ENCODE data around the gene EPB41L4A.
"Not testable (repeated sequence)": the region's sequence is repeated elsewhere in the genome, so short reads cannot be mapped to it uniquely, and the experiment has no call there.

The EPB41L4A gene, protein sequence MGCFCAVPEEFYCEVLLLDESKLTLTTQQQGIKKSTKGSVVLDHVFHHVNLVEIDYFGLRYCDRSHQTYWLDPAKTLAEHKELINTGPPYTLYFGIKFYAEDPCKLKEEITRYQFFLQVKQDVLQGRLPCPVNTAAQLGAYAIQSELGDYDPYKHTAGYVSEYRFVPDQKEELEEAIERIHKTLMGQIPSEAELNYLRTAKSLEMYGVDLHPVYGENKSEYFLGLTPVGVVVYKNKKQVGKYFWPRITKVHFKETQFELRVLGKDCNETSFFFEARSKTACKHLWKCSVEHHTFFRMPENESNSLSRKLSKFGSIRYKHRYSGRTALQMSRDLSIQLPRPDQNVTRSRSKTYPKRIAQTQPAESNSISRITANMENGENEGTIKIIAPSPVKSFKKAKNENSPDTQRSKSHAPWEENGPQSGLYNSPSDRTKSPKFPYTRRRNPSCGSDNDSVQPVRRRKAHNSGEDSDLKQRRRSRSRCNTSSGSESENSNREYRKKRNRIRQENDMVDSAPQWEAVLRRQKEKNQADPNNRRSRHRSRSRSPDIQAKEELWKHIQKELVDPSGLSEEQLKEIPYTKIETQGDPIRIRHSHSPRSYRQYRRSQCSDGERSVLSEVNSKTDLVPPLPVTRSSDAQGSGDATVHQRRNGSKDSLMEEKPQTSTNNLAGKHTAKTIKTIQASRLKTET

DNA sequence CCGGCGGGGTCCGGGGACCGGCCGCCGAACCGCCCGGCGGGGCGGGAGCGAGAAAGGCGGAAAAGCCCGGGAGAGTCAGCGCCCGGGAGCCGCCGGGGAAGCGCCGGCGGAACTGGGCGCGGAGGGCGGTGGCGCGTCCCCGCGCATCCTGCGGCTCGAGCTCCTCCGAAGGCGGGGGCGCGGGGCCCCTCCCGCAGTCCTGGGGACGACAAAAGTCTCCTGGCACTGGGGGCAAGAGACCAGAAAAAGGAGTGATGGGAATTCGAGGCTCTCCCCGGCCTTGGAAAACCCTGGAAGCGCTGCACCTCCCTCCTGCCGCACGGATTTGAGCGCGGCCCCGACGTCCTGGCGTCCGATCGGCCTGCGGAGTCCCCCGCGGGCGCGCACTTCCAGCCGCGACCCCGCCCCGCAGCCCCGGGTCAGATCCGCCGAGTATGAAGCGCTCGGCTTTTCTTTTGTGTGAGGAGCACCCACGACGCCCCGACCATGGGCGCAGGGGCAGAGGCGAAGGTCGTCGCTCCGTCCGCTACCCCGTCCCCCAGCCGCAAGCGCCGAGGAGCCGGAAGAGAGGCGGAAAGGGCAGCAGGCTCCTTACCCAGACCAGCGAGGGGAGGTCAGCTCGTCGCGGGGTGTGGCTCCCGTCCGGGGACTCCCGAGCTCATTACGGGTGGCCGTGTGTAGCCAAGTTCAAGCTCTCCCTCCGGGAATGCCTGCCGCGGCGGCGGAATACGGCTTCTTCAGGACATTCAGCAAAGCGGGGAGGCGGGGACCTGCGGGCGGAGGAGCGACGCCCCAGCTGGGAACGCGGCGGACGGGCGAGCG is at the start of gene EPB41L4A:
Gene EPB41L4A, minus strand, starts transcription at position 114 of the 822 bp plus-strand sequence. CDS start 238 bp downstream, outside the sequence.
- no peak for DNase-seq (ENCODE audit: low read depth in 3 of 3)

DNA sequence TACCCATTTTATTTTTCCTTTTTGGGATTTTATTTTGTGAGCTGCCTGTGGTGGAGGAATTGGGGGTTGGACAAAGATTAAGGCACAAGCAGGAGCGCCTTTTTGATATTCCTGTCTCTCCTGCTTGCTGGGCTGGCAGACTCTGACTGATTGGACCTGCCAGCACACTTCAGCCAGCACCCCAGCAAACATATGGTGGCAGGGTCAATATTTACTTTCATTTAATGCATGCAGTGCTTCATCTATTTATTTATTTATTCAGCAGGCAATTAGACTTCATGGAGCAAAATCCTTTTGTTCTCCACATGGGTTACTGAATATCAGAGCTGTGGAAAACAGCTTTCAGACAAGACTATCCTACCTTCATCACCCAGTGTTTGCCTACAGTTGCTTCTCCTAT is 48.4 kb upstream of the EPB41L4A start:
- DNase-seq (ENCODE audit: low read depth in 3 of 3): no peak

DNA sequence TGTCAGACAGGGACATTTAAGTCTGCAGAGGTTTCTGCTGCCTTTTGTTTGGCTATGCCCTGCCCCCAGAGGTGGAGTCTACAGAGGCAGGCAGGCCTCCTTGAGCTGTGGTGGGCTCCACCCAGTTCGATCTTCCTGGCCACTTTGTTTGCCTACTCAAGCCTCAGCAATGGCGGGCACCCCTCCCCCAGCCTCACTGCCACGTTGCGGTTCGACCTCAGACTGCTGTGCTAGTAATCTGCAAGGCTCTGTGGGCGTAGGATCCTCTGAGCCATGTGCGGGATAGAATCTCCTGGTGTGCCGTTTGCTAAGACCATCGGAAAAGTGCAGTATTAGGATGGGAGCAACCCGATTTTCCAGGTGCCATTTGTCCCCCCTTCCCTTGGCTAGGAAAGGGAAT is 47.2 kb upstream of the EPB41L4A start:
- DNase-seq (ENCODE audit: low read depth in 3 of 3): not testable (repeated sequence)

DNA sequence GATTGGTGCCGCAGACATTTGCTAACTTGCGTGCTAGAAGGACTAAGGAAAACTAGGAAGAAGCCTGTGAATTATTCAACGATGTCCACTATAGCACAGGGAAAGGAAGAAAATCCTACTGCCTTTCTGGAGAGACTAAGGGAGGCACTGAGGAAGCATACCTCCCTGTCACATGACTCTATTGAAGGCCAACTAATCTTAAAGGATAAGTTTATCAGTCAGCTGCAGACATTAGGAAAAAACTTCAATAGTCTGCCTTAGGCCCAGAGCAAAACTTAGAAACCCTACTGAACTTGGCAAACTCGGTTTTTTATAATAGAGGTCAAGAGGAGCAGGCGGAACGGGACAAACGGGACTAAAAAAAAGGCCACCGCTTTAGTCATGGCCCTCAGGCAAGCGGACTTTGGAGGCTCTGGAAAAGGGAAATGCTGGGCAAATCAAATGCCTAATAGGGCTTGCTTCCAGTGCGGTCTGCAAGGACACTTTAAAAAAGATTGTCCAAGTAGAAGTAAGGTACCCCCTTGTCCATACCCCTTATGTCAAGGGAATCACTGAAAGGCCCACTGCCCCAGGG is 28.2 kb upstream of the EPB41L4A start:
- DNase-seq (ENCODE audit: low read depth in 3 of 3): not testable (repeated sequence)

DNA sequence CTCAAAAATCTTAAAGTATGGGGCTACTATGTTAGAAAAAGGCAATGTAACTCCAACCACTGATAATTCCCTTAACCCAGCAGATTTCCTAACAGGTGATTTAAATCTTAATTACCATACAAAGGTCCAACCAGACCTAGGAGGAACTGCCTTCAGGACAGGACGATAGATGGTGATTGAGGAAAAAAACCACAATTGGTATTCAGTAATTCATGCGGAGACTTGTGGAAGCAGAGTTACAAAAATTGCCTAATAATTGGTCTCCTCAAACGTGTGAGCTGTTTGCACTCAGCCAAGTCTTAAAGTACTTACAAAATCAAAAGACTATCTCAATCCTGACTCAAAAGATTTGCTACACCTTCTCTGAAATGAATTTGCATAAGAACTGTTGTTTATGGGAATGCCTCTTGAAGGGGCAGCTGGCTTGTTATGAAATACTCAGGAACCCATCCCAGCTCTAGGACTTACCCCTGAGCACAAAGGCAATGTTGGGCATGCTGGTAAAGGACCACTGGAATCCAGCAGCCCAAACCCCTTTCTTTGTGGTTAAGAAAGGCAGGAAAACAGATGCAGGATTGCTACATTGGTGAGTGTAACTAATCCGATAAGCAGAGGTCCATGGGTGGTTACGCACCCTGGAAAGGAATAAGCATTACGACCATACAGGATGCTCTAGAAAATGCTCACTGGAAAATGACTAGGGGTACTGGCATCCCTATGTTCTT is 26.7 kb upstream of the EPB41L4A start:
- DNase-seq (ENCODE audit: low read depth in 3 of 3): no peak

DNA sequence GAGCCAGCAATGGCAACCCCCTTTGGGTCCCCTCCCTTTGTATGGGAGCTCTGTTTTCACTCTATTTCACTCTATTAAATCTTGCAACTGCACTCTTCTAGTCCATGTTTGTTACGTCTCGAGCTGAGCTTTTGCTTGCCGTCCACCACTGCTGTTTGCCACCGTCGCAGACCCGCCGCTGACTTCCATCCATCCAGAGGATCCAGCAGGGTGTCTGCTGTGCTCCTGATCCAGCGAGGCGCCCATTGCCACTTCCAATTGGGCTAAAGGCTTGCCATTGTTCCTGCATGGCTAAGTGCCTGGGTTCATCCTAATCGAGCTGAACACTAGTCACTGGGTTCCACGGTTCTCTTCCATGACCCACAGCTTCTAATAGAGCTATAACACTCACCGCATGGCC is 24.9 kb upstream of the EPB41L4A start:
- DNase-seq (ENCODE audit: low read depth in 3 of 3): not testable (repeated sequence)

DNA sequence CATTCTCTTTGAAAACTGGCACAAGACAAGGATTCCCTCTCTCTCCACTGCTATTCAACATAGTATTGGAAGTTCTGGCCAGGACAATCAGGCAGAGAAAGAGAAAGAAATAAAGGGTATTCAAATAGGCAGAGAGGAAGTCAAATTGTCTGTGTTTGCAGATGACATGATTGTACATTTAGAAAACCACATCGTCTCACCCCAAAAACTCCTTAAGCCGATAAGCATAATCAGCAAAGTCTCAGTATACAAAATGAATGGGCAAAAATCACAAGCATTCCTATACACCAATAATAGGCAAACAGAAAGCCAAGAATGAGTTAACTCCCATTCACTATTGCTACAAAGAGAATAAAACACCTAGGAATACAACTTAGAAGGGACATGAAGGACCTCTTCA is 21.0 kb upstream of the EPB41L4A start:
- DNase-seq (ENCODE audit: low read depth in 3 of 3): no peak

DNA sequence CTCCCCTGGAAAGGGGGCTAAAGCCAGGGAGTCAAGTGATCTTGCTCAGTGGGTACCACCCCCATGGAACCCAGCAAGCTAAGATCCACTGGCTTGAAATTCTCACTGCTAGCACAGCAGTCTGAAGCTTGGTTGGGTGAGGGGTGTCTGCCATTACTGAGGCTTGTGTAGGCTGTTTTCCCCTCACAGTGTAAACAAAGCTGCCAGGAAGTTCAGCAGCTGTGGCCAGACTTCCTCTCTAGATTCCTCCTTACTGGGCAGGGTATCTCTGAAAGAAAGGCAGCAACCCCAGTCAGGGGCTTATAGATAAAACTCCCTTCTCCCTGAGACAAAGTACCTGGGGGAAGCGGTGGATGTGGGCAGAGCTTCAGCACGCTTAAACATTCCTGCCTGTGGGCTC is 17.1 kb upstream of the EPB41L4A start:
- DNase-seq (ENCODE audit: low read depth in 3 of 3): no peak

DNA sequence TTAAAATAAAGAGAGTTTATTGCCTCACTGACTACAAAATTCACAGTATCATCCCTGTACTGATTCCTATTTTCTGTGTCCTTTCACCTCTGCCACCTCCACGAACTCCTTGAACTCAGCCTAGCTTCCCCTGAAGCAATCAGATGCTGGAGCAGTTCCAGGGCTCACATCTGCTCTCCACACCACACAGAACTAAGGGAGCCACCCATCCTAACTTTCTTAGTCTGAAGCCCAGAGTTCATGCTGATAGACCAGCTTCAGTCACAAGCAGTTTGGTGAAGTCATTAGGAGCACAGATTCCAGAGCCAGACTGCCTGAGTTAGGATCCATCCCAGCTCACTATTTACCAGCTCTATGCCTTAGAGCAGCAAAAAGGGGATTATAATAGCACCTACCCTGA is 15.6 kb upstream of the EPB41L4A start:
- no peak for DNase-seq (ENCODE audit: low read depth in 3 of 3)

DNA sequence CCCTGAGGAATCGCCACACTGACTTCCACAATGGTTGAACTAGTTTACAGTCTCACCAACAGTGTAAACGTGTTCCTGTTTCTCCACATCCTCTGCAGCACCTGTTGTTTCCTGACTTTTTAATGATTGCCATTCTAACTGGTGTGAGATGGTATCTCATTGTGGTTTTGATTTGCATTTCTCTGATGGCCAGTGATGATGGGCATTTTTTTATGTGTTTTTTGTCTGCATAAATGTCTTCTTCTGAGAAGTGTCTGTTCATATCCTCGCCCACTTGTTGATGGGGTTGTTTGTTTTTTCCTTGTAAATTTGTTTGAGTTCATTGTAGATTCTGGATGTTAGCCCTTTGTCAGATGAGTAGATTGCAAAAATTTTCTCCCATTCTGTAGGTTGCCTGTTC is 7.1 kb upstream of the EPB41L4A start:
- DNase-seq (ENCODE audit: low read depth in 3 of 3): not testable (repeated sequence)

DNA sequence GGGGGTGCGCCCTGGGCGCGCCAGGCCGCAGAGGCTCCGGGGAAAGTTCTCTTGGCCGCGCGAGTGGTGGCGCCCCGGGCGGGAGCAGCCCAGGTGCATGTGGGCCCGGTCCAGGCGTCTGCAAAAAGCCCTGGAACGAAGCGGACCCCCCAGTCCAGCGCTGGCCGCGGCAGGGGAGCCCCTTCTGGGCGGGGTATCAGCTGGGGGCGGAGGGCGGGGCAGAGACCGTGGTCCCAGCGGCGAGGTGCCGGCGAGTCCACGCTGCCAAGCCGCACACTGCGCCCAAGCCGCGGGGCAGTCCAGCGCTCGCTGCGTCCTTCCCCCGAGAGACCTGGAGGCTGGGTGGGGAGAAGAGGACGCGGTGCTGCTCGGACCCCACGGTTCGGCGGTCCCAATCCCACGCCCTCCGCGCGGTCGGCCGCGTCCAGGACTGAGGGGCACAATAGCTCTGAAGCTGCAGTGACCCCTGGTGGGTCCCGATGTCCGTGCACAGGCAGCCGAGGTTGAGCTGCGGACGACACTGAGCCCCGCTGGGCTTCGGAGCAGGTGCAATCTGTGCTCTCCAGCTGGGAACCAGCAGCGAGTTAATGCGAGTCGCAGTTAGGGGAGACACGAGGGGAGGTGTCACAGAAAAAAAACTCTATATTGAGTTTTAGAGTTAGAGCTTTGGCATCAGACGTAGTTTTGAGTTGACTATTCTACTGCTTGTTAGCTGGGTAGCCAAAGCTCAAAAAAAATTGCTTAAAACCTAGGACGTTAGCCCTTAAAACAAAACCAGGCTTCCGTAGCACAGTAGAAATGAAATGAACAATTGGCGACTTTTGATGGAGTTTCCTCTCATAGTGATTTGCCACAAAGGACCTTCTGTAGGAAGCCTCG is 1.1 kb upstream of the EPB41L4A start:
- DNase-seq (ENCODE audit: low read depth in 3 of 3): peak in 1 of 3 experiments; percentile 36

DNA sequence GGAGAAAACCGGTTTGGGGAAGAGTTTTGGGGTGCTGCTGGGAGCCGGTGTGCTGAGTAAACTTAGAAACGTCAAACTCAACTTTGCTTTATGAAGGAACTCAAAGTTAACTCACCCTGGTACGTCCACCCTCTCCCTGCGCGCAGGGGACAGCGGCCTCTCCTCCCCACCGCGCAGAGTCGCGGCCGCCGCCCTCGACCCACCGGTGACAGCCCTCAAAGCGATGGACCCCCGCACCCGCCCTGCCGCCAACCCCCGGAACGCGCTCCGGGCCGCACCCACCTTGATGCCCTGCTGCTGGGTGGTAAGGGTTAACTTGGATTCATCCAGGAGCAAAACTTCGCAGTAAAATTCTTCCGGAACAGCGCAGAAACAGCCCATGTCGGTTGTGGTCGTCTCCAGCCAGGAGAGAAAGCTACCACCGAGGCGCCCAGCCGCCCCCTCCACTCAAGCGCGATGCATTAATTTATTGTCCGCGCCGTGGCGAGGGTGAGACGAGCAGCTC is 366 bp downstream of the EPB41L4A start:
- DNase-seq (ENCODE audit: low read depth in 3 of 3): no peak

DNA sequence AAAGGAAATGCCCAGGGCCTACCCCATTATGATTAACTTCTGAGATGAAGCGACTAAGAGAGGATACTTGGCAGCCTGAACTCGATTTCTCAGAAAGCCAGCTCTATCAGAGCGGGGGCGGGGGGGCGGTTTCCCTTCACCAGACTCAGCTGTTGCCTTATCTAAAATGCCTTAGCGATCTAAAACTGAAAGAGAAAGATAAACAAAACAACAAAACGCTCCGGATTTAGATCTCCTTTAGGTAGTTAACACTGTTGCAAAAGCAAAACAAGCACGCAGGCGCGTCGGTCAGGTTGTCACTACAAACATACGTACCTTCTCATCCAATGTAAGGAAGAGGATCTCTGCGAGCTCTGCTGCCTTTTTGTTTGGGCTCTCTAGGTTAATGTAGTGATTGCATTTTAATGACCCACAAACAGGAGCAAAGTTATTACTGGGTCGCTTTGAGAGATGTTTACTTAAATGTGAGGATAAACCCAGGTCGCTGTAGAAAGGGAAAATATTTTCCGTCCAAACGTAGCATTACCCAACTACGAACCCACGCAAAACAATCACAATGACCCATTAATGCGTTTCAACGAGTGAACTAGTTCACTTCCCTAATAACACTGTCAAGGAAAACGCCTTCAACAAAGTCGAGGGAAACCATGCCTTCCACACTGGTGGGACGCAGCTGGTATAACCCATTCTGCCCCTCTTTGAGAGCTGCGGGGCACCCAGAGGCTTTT is 982 bp downstream of the EPB41L4A start:
- DNase-seq (ENCODE audit: low read depth in 3 of 3): peak in 1 of 3 experiments; percentile 35

DNA sequence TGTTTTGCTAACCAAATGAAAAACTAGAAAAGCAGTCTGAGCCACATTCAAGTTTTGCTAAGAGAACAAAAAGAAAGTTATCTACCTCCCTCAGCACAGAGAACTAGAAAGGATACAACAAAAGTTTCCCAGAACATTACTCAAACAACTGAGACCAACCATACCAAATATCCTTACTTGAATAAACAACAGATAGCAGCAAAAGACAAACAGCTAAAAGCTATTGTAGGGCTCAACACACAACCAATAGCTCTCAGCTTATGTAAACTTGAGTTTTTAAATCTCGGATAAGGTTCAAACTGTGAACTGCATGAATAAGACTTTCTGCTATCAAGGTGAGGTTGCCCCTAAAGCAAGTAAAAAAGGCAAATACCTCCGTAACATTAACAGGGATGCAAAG is 3.5 kb downstream of the EPB41L4A start:
- DNase-seq (ENCODE audit: low read depth in 3 of 3): no peak

DNA sequence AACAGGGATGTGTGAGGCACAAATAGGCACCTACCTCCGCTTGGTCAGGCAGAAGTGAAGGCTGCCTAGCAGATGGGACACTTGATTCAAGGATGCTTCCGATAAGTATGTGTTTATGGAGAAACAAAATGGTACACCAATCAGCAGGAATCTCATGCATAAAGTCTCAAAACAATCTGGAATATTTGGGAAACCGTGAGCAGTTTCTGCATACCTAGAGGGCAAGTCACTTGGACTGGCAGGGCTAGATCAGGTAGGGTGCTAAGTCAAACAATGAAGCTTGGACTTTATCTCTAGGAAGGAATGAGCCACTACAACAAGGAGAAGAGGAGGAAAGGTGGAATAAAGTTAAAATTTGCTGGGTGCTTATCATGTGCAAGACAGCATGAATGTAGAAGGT is 5.5 kb downstream of the EPB41L4A start:
- DNase-seq (ENCODE audit: low read depth in 3 of 3): no peak

DNA sequence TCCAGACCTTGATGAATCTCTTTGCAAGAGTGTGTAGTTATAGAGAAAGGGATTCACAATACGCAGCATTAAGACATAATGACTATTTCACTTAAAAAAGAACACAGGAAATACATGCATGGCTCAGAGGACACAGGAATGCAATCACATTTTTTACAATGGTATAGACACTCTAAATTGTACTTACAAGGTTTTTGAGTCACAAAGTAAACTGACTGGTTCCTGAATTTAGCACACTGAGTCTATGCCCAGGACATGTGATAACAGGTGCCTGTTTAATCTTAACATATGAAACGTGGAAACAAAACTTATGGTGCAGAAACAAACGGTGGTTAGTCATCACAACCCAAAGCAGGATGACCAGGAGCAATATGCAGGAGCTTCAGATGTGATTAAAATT is 6.7 kb downstream of the EPB41L4A start:
- DNase-seq (ENCODE audit: low read depth in 3 of 3): no peak

DNA sequence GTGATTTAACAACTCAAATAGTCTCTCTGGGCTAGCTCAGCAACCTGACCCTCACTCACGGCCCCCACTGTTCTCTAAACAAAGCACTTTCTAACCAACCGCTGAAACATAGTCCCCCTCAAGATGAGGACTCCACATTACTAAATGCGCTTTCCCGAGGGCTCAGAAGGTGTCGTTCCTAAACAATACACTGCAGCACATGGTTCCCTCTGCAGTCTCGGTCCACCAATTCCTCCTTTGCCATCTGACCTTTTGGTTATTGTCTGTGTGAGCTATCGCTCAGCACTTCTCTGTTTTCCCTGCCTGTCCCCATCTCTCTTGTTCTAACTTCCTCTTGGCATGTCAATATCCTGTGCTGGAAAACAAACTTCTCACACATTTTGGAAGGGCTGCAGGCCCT is 7.2 kb downstream of the EPB41L4A start:
- no peak for DNase-seq (ENCODE audit: low read depth in 3 of 3)

DNA sequence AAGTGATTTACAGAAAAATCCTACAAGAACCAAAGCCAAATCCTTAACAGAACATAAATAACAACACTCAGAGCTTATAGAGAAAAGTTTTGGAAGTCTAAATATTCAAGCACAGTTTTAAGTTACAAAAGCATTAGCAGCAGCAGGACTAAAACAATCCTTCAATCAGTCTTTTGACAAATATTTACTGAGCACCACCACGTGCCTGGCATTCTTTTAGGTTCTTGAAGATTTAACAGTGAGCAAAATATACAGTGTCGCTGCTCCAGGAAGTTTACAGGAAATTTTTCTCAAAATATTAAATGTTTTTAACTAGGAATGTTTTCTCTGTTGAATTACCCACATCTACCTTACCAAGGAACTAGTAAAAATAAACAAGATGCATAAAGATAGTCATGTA is 11.4 kb downstream of the EPB41L4A start:
- DNase-seq (ENCODE audit: low read depth in 3 of 3): no peak

DNA sequence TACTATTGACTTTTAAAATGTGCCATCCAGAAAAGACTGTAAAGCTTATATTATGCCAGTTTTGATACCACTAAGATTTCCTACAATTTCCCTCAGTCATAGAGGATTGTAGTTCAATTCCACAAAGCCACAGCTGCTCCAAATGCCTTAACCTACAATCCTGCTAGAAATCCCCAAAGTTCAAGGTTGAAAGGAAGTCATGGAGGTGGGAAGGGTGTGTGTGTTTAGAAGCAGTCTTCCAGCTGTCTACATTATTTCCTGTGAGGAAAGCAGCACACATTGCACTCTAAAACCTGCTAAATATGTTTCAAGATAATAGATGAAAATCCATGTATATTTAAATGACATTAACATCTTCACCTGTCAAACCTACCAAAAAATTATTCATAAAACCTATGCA is 11.8 kb downstream of the EPB41L4A start:
- no peak for DNase-seq (ENCODE audit: low read depth in 3 of 3)

Data from stimulated activated CD4-positive, alpha-beta T cell treated with anti-CD3 and anti-CD28 coated beads, TNF-alpha, amount 100 ng/mL, for 24 hours (primary cell).